ENCODE measurements around the gene C10orf105. TPM values are rescaled to one million over a fixed set of nuclear protein-coding genes. Genes with fewer than 3 reads are reported as not detected.

The C10orf105 gene
- total and polyA plus RNA-seq, 2 donors from 2014 or later = 0.35 TPM; not detected in 1

GRCh38 chr10:71750124-71750841 is 30.7 kb upstream of the C10orf105 start:
- TF ChIP-seq CTCF (IDR thresholded peaks at IDR 0.05; ENCODE audit: borderline replicate concordance, extremely low read depth, insufficient read depth) = no peak
- peaks cover 0 to 7% (median 0%) of the 10 kb centered on the region in 3 donors for H3K36me3 ChIP-seq (ENCODE audit: control insufficient read depth in 2 of 3, insufficient read depth in 3 of 3, low read length in 3 of 3)
- intact Hi-C loops (cut with DNase I) = no loop called here
- H3K4me1 ChIP-seq (ENCODE audit: control insufficient read depth in 2 of 3, insufficient read depth in 2 of 3, low read depth in 1 of 3, low read length in 3 of 3) = peaks cover 0 to 48% (median 21%) of the 10 kb centered on the region in 3 donors
- no peak overlapping the region for H3K4me3 ChIP-seq (ENCODE audit: low read length in 3 of 3)
- FAIRE-seq (no peak), DNase-seq (no peak)
- no peaks in the 10 kb centered on the region for H3K9me3 ChIP-seq (ENCODE audit: control insufficient read depth in 2 of 3, insufficient read depth in 1 of 3, low read length in 3 of 3)
- peak overlapping the region in 1 of 2 donors; percentile 10 for H3K27ac ChIP-seq (ENCODE audit: low read depth in 2 of 2, low read length in 2 of 2)
- H3K27me3 ChIP-seq (ENCODE audit: control insufficient read depth, insufficient read depth, low read length) = no peaks in the 10 kb centered on the region
- H3K9ac ChIP-seq (ENCODE audit: low read length in 3 of 3) = no peak overlapping the region

- H3K4me1 ChIP-seq (ENCODE audit: control insufficient read depth in 2 of 3, insufficient read depth in 2 of 3, low read depth in 1 of 3, low read length in 3 of 3) = peaks cover 0 to 40% (median 14%) of the 10 kb centered on the region in 3 donors
- H3K9ac ChIP-seq (ENCODE audit: low read length in 3 of 3) = no peak overlapping the region
- intact Hi-C loops (cut with DNase I) = no loop called here
- no peak for TF ChIP-seq CTCF (IDR thresholded peaks at IDR 0.05; ENCODE audit: borderline replicate concordance, extremely low read depth, insufficient read depth)
- H3K36me3 ChIP-seq (ENCODE audit: control insufficient read depth in 2 of 3, insufficient read depth in 3 of 3, low read length in 3 of 3) = peaks cover 0 to 7% (median 0%) of the 10 kb centered on the region in 3 donors
- no peak overlapping the region for H3K4me3 ChIP-seq (ENCODE audit: low read length in 3 of 3)
- no peak for FAIRE-seq
- DNase-seq = no peak
- no peaks in the 10 kb centered on the region for H3K9me3 ChIP-seq (ENCODE audit: control insufficient read depth in 2 of 3, insufficient read depth in 1 of 3, low read length in 3 of 3)
- peak overlapping the region; percentile 32 to 64 for H3K27ac ChIP-seq (ENCODE audit: low read depth in 2 of 2, low read length in 2 of 2)
- H3K27me3 ChIP-seq (ENCODE audit: control insufficient read depth, insufficient read depth, low read length) = no peaks in the 10 kb centered on the region
Observed at GRCh38 chr10:71749396-71749795, 29.8 kb upstream of the C10orf105 start.

- Histone ChIP-seq H3K9me3 (ENCODE audit: control insufficient read depth in 2 of 3, insufficient read depth in 1 of 3, low read length in 3 of 3) (no peaks in the 10 kb centered on the region), H3K27me3 (ENCODE audit: control insufficient read depth, insufficient read depth, low read length) (no peaks in the 10 kb centered on the region), H3K4me3 (ENCODE audit: low read length in 3 of 3) (no peak overlapping the region), H3K27ac (ENCODE audit: low read depth in 2 of 2, low read length in 2 of 2) (peak overlapping the region; percentile 48 to 64), H3K9ac (ENCODE audit: low read length in 3 of 3) (no peak overlapping the region), H3K4me1 (ENCODE audit: control insufficient read depth in 2 of 3, insufficient read depth in 2 of 3, low read depth in 1 of 3, low read length in 3 of 3) (peaks cover 0 to 35% (median 10%) of the 10 kb centered on the region in 3 donors), H3K36me3 (ENCODE audit: control insufficient read depth in 2 of 3, insufficient read depth in 3 of 3, low read length in 3 of 3) (peaks cover 0 to 7% (median 0%) of the 10 kb centered on the region in 3 donors)
- no peak for TF ChIP-seq CTCF (IDR thresholded peaks at IDR 0.05; ENCODE audit: borderline replicate concordance, extremely low read depth, insufficient read depth)
- peak in 2 of 5 donors; percentile 66 to 89 for DNase-seq
- FAIRE-seq = no peak
- intact Hi-C loops (cut with DNase I) = no loop called here
Observed at GRCh38 chr10:71748671-71749191, 29.2 kb upstream of the C10orf105 start.
